ENCODE measurements around the gene ZNF407.

Gene ZNF407

DNA sequence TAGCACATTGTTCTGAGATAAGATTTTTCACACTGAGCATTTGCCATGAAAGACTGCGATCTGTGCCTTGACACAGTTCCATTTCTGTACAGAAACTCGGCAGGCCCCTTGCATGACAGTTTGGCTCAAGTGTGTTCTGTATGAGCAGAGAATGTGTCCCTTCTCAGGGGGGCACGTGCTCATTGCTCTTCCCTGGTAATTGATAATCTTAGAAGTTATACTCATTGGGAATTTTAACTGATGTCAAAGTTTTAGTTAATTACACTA is 440.0 kb downstream of the ZNF407 start:
- WGBS (ENCODE audit: insufficient coverage, insufficient read length): no CpG with 5 or more reads among the region's 3 CpGs
- no peaks in the 10 kb centered on the region for H3K9me3 ChIP-seq (ENCODE audit: control insufficient read depth, insufficient read depth, low read length)
- no peak for DNase-seq (ENCODE audit: low read depth, low spot score)

DNA sequence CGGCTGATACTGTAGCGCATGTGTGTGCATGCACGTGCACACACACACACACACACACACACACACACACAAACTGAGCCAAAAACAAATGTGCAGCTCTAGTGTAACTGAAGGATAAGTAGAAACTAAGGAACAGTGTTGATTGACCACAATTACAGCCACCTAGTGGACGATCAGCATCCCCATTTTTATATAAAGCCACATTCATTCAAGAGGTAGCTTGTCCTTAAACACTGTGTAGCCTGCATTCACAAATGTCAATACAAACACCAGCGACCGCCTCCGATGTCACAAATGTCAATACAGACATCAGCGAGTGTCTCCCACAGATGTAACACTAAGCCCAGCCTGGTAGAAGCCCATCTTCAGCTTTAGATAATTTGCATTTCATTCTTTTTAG is 443.9 kb downstream of the ZNF407 start:
- peak; percentile 9 for DNase-seq (ENCODE audit: low read depth, low spot score)
- Histone ChIP-seq H3K27me3 (ENCODE audit: control insufficient read depth, insufficient read depth, low read length) (no peaks in the 10 kb centered on the region), H3K4me1 (ENCODE audit: control insufficient read depth, insufficient read depth, low read length) (no peaks in the 10 kb centered on the region), H3K27ac (ENCODE audit: low read length) (no peak overlapping the region), H3K36me3 (ENCODE audit: control insufficient read depth, insufficient read depth, low read length) (no peaks in the 10 kb centered on the region), H3K4me3 (ENCODE audit: low read length) (no peak overlapping the region), H3K9me3 (ENCODE audit: control insufficient read depth, insufficient read depth, low read length) (no peaks in the 10 kb centered on the region)
- no CpG with 5 or more reads among the region's 8 CpGs for WGBS (ENCODE audit: insufficient coverage, insufficient read length)

More for the DNA sequence above, 440.0 kb downstream of the ZNF407 start:
- no peak overlapping the region for H3K27ac ChIP-seq (ENCODE audit: low read length)
- no peak overlapping the region for H3K4me3 ChIP-seq (ENCODE audit: low read length)
- H3K27me3 ChIP-seq (ENCODE audit: control insufficient read depth, insufficient read depth, low read length): no peaks in the 10 kb centered on the region
- H3K4me1 ChIP-seq (ENCODE audit: control insufficient read depth, insufficient read depth, low read length): no peaks in the 10 kb centered on the region
- H3K36me3 ChIP-seq (ENCODE audit: control insufficient read depth, insufficient read depth, low read length): no peaks in the 10 kb centered on the region

DNA sequence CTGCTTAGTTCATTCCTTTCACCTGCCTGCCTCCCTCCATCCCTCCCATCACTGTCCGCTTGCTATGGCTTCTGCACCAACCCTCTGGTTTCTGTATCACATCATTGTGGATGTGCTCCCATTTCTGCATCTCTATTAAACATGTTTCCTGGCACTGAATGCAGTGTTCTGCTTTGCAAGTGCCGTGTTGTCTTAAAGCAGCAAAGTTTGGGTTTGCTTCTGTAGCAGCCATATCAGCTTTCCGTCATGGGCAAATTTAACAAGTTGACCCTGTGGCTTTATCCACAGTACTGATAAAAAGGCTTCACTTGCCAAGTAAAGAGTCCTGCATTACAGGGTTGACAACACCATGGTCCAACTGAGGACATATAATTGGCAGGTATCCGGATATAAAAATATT is 445.8 kb downstream of the ZNF407 start:
- Histone ChIP-seq H3K27ac (ENCODE audit: low read length) (no peak overlapping the region), H3K27me3 (ENCODE audit: control insufficient read depth, insufficient read depth, low read length) (no peaks in the 10 kb centered on the region), H3K4me1 (ENCODE audit: control insufficient read depth, insufficient read depth, low read length) (no peaks in the 10 kb centered on the region), H3K36me3 (ENCODE audit: control insufficient read depth, insufficient read depth, low read length) (no peaks in the 10 kb centered on the region), H3K4me3 (ENCODE audit: low read length) (no peak overlapping the region), H3K9me3 (ENCODE audit: control insufficient read depth, insufficient read depth, low read length) (no peaks in the 10 kb centered on the region)
- no peak for DNase-seq (ENCODE audit: low read depth, low spot score)
- WGBS (ENCODE audit: insufficient coverage, insufficient read length): no CpG with 5 or more reads among the region's 4 CpGs

DNA sequence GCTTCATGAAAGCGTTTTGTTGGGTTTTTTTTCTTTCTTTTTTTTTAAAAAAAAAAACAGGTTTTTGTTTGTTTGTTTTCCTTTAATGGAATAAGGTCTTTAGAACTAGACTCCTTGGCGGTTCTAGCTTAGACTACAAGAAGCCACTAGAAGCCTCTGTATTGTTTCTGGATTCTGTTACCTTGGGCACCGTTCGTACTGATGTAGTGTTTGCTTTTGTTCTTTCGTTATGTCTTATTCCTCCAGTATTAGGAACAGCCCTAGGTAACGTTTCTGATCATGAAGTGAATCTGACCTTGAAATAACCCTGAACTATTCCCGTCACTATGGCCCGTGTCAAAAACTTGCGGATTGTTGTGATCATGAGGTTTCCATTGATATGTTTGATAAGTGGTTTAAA is 446.6 kb downstream of the ZNF407 start:
- H3K27ac ChIP-seq (ENCODE audit: low read length): no peak overlapping the region
- H3K36me3 ChIP-seq (ENCODE audit: control insufficient read depth, insufficient read depth, low read length): no peaks in the 10 kb centered on the region
- peaks cover 1% of the 10 kb centered on the region; the same call in 1 of the 2 replicates for H3K4me1 ChIP-seq (ENCODE audit: control insufficient read depth, insufficient read depth, low read length)
- no peak for DNase-seq (ENCODE audit: low read depth, low spot score)
- no peak overlapping the region for H3K4me3 ChIP-seq (ENCODE audit: low read length)
- WGBS (ENCODE audit: insufficient coverage, insufficient read length): no CpG with 5 or more reads among the region's 9 CpGs
- no peaks in the 10 kb centered on the region for H3K27me3 ChIP-seq (ENCODE audit: control insufficient read depth, insufficient read depth, low read length)
- no peaks in the 10 kb centered on the region for H3K9me3 ChIP-seq (ENCODE audit: control insufficient read depth, insufficient read depth, low read length)

DNA sequence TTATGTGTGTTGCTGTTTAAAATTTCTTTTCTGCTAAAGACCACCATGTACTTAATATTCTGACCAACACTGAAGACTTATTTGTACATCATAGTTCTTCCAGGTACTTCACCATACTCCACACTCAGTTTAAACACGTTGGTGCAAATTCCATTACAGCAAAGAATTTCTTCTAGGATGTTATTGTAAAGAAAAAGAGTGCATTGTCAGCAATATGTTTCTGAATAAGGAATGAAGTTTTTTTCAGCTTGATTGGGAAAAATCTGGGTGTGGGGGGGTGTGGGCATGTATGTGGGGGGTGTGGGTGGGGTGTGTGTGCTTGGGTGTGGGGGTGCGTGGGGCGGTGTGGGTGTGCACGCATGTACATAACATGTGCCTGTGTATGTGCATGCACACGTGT is 447.1 kb downstream of the ZNF407 start:
- Histone ChIP-seq H3K4me1 (ENCODE audit: control insufficient read depth, insufficient read depth, low read length) (peaks cover 1% of the 10 kb centered on the region; the same call in 1 of the 2 replicates), H3K27me3 (ENCODE audit: control insufficient read depth, insufficient read depth, low read length) (no peaks in the 10 kb centered on the region), H3K36me3 (ENCODE audit: control insufficient read depth, insufficient read depth, low read length) (no peaks in the 10 kb centered on the region), H3K27ac (ENCODE audit: low read length) (no peak overlapping the region), H3K4me3 (ENCODE audit: low read length) (no peak overlapping the region), H3K9me3 (ENCODE audit: control insufficient read depth, insufficient read depth, low read length) (no peaks in the 10 kb centered on the region)
- WGBS (ENCODE audit: insufficient coverage, insufficient read length): no CpG with 5 or more reads among the region's 5 CpGs
- DNase-seq (ENCODE audit: low read depth, low spot score): no peak

DNA sequence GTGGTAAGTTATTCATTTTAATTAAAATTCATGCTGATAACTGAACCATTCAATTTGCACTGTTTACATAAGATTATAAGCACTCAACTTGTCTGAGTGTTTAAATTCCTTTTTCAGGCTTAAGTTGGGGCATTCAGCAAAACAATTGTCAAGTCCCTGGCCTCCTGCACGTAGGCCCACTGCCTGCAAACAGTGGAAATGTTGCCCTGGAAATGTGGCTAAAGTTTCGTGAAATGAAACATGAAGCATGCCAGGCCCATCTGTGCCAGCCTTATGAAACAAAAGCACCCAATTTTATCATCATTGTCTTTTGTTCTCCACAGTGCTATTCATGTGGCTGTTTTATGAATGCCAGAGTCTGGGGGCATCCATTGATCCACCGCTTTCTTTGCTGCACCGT is 447.6 kb downstream of the ZNF407 start:
- Histone ChIP-seq H3K4me1 (ENCODE audit: control insufficient read depth, insufficient read depth, low read length) (peaks cover 1% of the 10 kb centered on the region; the same call in 1 of the 2 replicates), H3K27ac (ENCODE audit: low read length) (no peak overlapping the region), H3K9me3 (ENCODE audit: control insufficient read depth, insufficient read depth, low read length) (no peaks in the 10 kb centered on the region), H3K36me3 (ENCODE audit: control insufficient read depth, insufficient read depth, low read length) (no peaks in the 10 kb centered on the region), H3K4me3 (ENCODE audit: low read length) (no peak overlapping the region), H3K27me3 (ENCODE audit: control insufficient read depth, insufficient read depth, low read length) (no peaks in the 10 kb centered on the region)
- WGBS (ENCODE audit: insufficient coverage, insufficient read length): no CpG with 5 or more reads among the region's 4 CpGs
- DNase-seq (ENCODE audit: low read depth, low spot score): no peak

DNA sequence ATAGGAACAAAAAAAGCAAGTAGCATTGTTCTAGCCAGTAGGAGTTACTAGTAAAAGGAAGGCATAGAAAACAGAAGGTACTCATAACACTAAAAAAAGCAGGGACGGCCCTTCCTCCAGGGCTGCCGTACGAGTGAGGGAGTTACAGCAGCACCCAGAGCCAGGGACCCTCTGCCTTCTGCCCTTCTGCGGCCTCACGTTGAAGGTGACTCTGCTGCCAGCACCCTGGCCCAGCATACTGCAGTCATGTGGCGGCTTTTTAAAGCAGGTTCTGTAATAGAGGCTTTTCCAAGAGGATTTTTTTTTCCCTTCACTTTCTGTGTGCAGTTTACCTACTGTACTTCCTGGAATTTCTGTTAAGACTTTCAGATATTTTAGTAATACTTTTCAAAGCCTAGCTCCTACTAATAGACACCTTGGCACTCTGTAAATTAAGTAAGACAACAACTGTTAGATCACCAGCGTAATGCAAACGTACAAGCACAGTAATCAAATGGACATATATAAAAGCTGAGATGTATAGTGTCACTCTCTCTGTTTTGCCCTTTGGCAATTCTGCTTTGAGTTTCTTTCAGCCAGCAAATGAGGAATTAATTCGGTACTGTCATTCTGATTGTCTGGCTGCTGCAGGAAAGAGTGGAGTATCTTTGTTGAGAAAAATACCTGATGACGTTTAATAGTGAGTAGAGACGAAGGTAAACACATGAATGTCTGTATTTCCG is 449.7 kb downstream of the ZNF407 start:
- H3K27ac ChIP-seq (ENCODE audit: low read length): no peak overlapping the region
- H3K4me3 ChIP-seq (ENCODE audit: low read length): no peak overlapping the region
- no peaks in the 10 kb centered on the region for H3K27me3 ChIP-seq (ENCODE audit: control insufficient read depth, insufficient read depth, low read length)
- no peaks in the 10 kb centered on the region for H3K36me3 ChIP-seq (ENCODE audit: control insufficient read depth, insufficient read depth, low read length)
- WGBS (ENCODE audit: insufficient coverage, insufficient read length): no CpG with 5 or more reads among the region's 12 CpGs
- DNase-seq (ENCODE audit: low read depth, low spot score): no peak
- no peaks in the 10 kb centered on the region for H3K9me3 ChIP-seq (ENCODE audit: control insufficient read depth, insufficient read depth, low read length)
- peaks cover 1% of the 10 kb centered on the region; the same call in 1 of the 2 replicates for H3K4me1 ChIP-seq (ENCODE audit: control insufficient read depth, insufficient read depth, low read length)

DNA sequence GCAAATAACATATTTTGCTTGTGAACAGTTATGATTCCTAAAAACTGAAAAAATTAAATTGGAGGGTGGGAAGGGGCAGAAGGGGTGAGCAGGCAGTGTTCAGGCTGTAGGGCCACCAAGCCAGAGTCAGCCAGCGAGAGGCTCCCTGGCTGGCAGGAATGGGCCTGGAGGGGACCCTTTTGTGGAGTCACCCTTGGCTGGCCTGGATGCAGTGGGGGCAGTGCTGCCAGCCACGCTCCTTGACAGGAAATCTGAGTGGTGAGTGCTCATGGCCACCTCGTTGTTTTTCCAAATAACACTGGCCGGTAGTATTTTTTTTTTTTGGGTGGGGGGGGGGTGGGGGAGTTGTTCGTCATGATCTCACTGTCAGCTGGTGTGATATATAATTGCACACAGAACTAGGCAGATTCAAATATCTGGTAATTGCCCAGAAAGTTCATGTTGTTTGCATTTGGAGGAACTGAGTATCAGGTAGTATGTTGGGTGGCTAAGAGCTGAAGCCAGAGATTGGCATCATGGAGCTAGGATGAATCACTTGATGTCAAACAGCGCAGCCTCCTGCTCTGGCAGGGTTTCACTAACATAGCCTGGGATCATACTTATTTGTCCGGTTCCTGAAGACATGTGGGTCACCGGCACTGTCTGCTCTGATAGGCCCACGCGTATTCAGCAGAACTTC is 451.2 kb downstream of the ZNF407 start:
- no peaks in the 10 kb centered on the region for H3K36me3 ChIP-seq (ENCODE audit: control insufficient read depth, insufficient read depth, low read length)
- no peak overlapping the region for H3K27ac ChIP-seq (ENCODE audit: low read length)
- H3K9me3 ChIP-seq (ENCODE audit: control insufficient read depth, insufficient read depth, low read length): no peaks in the 10 kb centered on the region
- WGBS (ENCODE audit: insufficient coverage, insufficient read length): no CpG with 5 or more reads among the region's 10 CpGs
- DNase-seq (ENCODE audit: low read depth, low spot score): no peak
- peaks cover 1% of the 10 kb centered on the region; the same call in 1 of the 2 replicates for H3K4me1 ChIP-seq (ENCODE audit: control insufficient read depth, insufficient read depth, low read length)
- no peak overlapping the region for H3K4me3 ChIP-seq (ENCODE audit: low read length)
- H3K27me3 ChIP-seq (ENCODE audit: control insufficient read depth, insufficient read depth, low read length): no peaks in the 10 kb centered on the region

DNA sequence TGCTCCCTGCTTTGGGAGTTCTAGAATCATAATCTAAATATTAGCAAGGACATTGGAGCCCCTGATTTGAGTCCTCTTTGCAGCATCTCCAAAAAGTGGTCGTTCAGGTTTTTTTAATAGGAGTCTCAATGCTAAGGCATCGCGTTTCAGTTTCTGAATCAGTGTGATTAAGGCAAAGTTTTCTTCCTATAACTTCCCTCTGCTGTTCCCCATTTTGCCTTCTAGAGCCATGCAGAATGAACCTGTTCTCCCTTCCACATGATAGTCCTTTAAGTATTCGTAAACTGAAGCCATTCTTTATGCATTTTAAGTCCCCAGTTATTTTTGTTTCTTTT is 451.8 kb downstream of the ZNF407 start:
- H3K27ac ChIP-seq (ENCODE audit: low read length): no peak overlapping the region
- H3K9me3 ChIP-seq (ENCODE audit: control insufficient read depth, insufficient read depth, low read length): no peaks in the 10 kb centered on the region
- H3K27me3 ChIP-seq (ENCODE audit: control insufficient read depth, insufficient read depth, low read length): no peaks in the 10 kb centered on the region
- H3K4me1 ChIP-seq (ENCODE audit: control insufficient read depth, insufficient read depth, low read length): peaks cover 1% of the 10 kb centered on the region; the same call in 1 of the 2 replicates
- DNase-seq (ENCODE audit: low read depth, low spot score): no peak
- WGBS (ENCODE audit: insufficient coverage, insufficient read length): no CpG with 5 or more reads among the region's 4 CpGs
- no peak overlapping the region for H3K4me3 ChIP-seq (ENCODE audit: low read length)
- H3K36me3 ChIP-seq (ENCODE audit: control insufficient read depth, insufficient read depth, low read length): no peaks in the 10 kb centered on the region

DNA sequence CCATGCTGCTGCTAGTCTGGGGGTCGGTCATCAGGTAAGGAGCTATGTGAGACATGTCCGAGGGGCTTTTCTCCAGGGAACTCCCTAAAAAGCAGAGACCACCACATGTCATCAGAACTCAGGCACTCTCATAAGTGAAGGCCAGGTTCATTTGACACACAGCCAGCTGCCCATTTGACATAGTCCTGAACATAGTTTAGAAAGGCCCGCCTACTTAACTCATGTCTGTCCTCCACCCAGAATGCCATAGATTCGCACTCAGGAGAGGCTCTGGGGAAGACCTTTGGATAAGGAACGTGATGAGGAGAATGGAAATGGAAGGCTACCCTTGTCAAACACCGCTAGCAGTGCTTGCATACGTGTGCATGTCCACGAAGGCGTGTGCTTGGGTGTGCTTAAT is 454.1 kb downstream of the ZNF407 start:
- Histone ChIP-seq H3K4me1 (ENCODE audit: control insufficient read depth, insufficient read depth, low read length) (peaks cover 1% of the 10 kb centered on the region; the same call in 1 of the 2 replicates), H3K9me3 (ENCODE audit: control insufficient read depth, insufficient read depth, low read length) (no peaks in the 10 kb centered on the region), H3K36me3 (ENCODE audit: control insufficient read depth, insufficient read depth, low read length) (no peaks in the 10 kb centered on the region), H3K27me3 (ENCODE audit: control insufficient read depth, insufficient read depth, low read length) (no peaks in the 10 kb centered on the region), H3K4me3 (ENCODE audit: low read length) (no peak overlapping the region), H3K27ac (ENCODE audit: low read length) (no peak overlapping the region)
- no peak for DNase-seq (ENCODE audit: low read depth, low spot score)
- WGBS (ENCODE audit: insufficient coverage, insufficient read length): no CpG with 5 or more reads among the region's 9 CpGs

DNA sequence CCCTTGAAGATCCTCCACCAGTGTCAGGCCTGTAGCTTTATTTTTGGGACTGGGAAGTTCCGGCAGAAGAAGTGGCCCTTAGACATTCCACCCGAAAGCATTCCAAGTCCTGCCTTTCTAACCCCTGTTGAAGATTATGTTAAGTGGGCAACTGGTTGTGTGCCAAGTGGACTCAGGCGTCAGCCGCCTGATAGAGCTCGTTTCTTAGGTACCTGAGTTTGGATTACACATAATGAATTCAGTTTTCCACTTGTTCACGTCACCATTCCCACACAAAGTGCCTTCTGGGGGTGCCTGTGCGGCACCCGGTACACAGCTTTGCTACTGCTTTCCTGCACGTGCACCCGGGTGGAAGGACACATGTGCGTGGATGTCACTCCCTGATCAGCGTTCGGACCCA is 454.8 kb downstream of the ZNF407 start:
- Histone ChIP-seq H3K4me3 (ENCODE audit: low read length) (no peak overlapping the region), H3K9me3 (ENCODE audit: control insufficient read depth, insufficient read depth, low read length) (no peaks in the 10 kb centered on the region), H3K4me1 (ENCODE audit: control insufficient read depth, insufficient read depth, low read length) (peaks cover 1% of the 10 kb centered on the region; the same call in 1 of the 2 replicates), H3K27ac (ENCODE audit: low read length) (no peak overlapping the region), H3K36me3 (ENCODE audit: control insufficient read depth, insufficient read depth, low read length) (no peaks in the 10 kb centered on the region), H3K27me3 (ENCODE audit: control insufficient read depth, insufficient read depth, low read length) (no peaks in the 10 kb centered on the region)
- WGBS (ENCODE audit: insufficient coverage, insufficient read length): no CpG with 5 or more reads among the region's 13 CpGs
- no peak for DNase-seq (ENCODE audit: low read depth, low spot score)

All from iPS DF 6.9 (cell line).